ENCODE results near the gene MBNL1. TPM values are rescaled to one million over a fixed set of nuclear protein-coding genes. Genes with fewer than 3 reads are reported as not detected.

MBNL1 gene
- polyA plus RNA-seq, 4 donors, result 39.6 to 48.7 (median 40.6) TPM

DNA sequence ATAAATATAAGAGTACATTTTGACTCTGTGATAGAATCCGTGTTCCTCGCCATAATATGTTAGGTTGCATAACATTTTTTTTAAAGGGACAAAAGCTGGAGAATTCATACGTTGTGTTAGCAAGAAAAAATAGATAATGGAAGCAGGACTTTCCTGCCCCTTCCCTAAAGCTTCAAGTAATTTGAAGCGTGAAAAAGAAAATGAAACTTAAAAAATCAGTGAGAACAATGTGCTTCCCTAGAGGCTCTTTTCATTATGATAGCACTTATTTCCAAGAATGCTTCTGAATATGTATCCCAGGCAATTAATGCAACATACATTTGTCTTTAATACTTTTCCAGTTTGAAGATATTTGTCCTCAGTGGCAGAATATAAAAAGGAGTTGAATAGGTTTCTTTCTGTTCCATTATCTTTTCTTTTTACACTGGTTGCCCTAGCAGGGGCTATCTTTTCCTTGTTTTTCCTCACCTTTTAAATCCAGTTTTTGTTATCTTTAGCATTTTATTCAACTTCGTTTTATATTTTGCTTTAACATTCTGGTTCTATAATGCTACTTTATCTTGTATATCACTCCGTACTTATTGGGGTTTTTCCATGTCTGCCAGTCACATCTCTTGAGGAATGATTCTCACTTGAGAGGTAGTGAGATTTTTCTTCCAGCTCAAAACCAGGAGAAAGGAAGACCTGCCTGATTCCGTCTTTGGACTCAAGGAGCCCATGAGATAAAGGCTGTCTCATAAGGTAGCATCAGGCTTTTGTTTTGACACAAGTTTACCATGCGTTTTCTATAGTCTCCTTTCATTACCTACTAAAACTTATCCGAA lies 113.8 kb downstream of the MBNL1 start:
- H3K36me3 ChIP-seq (ENCODE audit: control insufficient read depth in 3 of 3, insufficient read depth in 2 of 3, low read depth in 1 of 3, low read length in 3 of 3), result peaks cover 0 to 6% (median 0%) of the 10 kb centered on the region in 3 donors
- peak overlapping the region in 1 of 3 donors; percentile 45 for H3K27ac ChIP-seq (ENCODE audit: low read depth in 1 of 3, low read length in 2 of 3)
- WGBS, 3 donors, result 27 to 43% (median 31%) methylated on average over 9 of the region's 9 CpGs
- H3K4me1 ChIP-seq (ENCODE audit: control insufficient read depth in 3 of 3, insufficient read depth in 2 of 3, low read depth in 1 of 3, low read length in 2 of 3), result peaks cover 0 to 8% (median 0%) of the 10 kb centered on the region in 3 donors
- no peaks in the 10 kb centered on the region for H3K27me3 ChIP-seq (ENCODE audit: control insufficient read depth in 3 of 3, insufficient read depth in 3 of 3, low read length in 3 of 3)
- H3K9me3 ChIP-seq (ENCODE audit: control insufficient read depth in 2 of 2, insufficient read depth in 1 of 2, low read depth in 1 of 2, low read length in 1 of 2), result no peaks in the 10 kb centered on the region
- FAIRE-seq, result no peak
- DNase-seq, result peak in 1 of 2 donors; percentile 29
- H3K4me3 ChIP-seq (ENCODE audit: low read depth in 1 of 3, low read length in 3 of 3), result peak overlapping the region in 1 of 3 donors; percentile 7

GRCh38 chr3:152383136-152383606 lies 114.4 kb downstream of the MBNL1 start:
- H3K9me3 ChIP-seq (ENCODE audit: control insufficient read depth in 2 of 2, insufficient read depth in 1 of 2, low read depth in 1 of 2, low read length in 1 of 2), result no peaks in the 10 kb centered on the region
- 67 to 74% (median 68%) methylated on average over 1 of the region's 1 CpG for WGBS, 3 donors
- H3K27ac ChIP-seq (ENCODE audit: low read depth in 1 of 3, low read length in 2 of 3), result peak overlapping the region in 1 of 3 donors; percentile 45
- peaks cover 0 to 3% (median 0%) of the 10 kb centered on the region in 3 donors for H3K36me3 ChIP-seq (ENCODE audit: control insufficient read depth in 3 of 3, insufficient read depth in 2 of 3, low read depth in 1 of 3, low read length in 3 of 3)
- no peak overlapping the region for H3K4me3 ChIP-seq (ENCODE audit: low read depth in 1 of 3, low read length in 3 of 3)
- peaks cover 0 to 8% (median 0%) of the 10 kb centered on the region in 3 donors for H3K4me1 ChIP-seq (ENCODE audit: control insufficient read depth in 3 of 3, insufficient read depth in 2 of 3, low read depth in 1 of 3, low read length in 2 of 3)
- FAIRE-seq (no peak), DNase-seq (no peak)
- no peaks in the 10 kb centered on the region for H3K27me3 ChIP-seq (ENCODE audit: control insufficient read depth in 3 of 3, insufficient read depth in 3 of 3, low read length in 3 of 3)

- H3K27me3 ChIP-seq (ENCODE audit: control insufficient read depth in 3 of 3, insufficient read depth in 3 of 3, low read length in 3 of 3), result no peaks in the 10 kb centered on the region
- DNase-seq (no peak), FAIRE-seq (no peak)
- no peak overlapping the region for H3K4me3 ChIP-seq (ENCODE audit: low read depth in 1 of 3, low read length in 3 of 3)
- peaks cover 0 to 8% (median 0%) of the 10 kb centered on the region in 3 donors for H3K4me1 ChIP-seq (ENCODE audit: control insufficient read depth in 3 of 3, insufficient read depth in 2 of 3, low read depth in 1 of 3, low read length in 2 of 3)
- no peaks in the 10 kb centered on the region for H3K36me3 ChIP-seq (ENCODE audit: control insufficient read depth in 3 of 3, insufficient read depth in 2 of 3, low read depth in 1 of 3, low read length in 3 of 3)
- no peaks in the 10 kb centered on the region for H3K9me3 ChIP-seq (ENCODE audit: control insufficient read depth in 2 of 2, insufficient read depth in 1 of 2, low read depth in 1 of 2, low read length in 1 of 2)
- no peak overlapping the region for H3K27ac ChIP-seq (ENCODE audit: low read depth in 1 of 3, low read length in 2 of 3)
Measured at GRCh38 chr3:152384412-152384811, 115.7 kb downstream of the MBNL1 start.

DNA sequence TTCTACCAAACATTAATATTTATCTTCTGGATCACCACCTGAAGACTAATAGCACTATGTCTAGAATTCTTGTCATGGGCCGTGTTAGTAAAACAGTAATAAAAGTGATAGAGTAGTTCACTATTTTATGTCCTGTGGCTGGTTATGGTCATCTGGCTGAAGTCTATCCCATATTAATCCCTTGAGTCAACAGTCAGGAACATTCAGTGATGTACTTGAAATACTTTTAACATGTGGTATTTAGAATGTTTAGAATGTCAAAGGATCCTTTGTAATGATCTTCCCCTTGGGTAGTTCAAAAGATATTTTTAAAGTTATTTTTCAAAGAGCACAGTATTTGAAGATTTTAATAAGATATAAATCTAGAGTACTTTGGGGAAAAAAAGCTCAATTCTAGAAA lies 117.0 kb downstream of the MBNL1 start:
- Histone ChIP-seq H3K4me1 (ENCODE audit: control insufficient read depth in 3 of 3, insufficient read depth in 2 of 3, low read depth in 1 of 3, low read length in 2 of 3) (peaks cover 0 to 8% (median 0%) of the 10 kb centered on the region in 3 donors), H3K27me3 (ENCODE audit: control insufficient read depth in 3 of 3, insufficient read depth in 3 of 3, low read length in 3 of 3) (no peaks in the 10 kb centered on the region), H3K9me3 (ENCODE audit: control insufficient read depth in 2 of 2, insufficient read depth in 1 of 2, low read depth in 1 of 2, low read length in 1 of 2) (no peaks in the 10 kb centered on the region), H3K27ac (ENCODE audit: low read depth in 1 of 3, low read length in 2 of 3) (no peak overlapping the region), H3K36me3 (ENCODE audit: control insufficient read depth in 3 of 3, insufficient read depth in 2 of 3, low read depth in 1 of 3, low read length in 3 of 3) (no peaks in the 10 kb centered on the region), H3K4me3 (ENCODE audit: low read depth in 1 of 3, low read length in 3 of 3) (no peak overlapping the region)
- 61 to 82% (median 81%) methylated on average over 1 of the region's 1 CpG for WGBS, 3 donors
- DNase-seq (no peak), FAIRE-seq (no peak)

DNA sequence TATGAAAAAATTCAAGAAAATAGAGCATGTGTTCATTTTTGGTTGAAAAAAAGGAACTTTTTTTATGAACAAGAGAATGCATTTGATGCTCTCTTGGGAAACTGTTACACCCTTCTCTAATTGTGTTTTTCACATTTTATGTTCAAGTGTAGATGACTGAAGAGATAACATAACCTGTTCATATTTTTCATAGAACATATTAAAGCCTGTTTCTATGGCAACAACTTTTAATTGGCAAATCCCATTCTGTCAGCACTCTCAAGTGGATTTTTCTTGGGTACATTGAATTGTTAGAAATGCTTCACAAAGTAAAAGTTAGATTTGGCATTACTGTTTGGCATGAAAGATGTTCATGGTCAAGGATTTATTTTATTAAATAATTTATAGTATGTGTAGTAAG lies 117.5 kb downstream of the MBNL1 start:
- H3K4me1 ChIP-seq (ENCODE audit: control insufficient read depth in 3 of 3, insufficient read depth in 2 of 3, low read depth in 1 of 3, low read length in 2 of 3), result peaks cover 0 to 8% (median 0%) of the 10 kb centered on the region in 3 donors
- H3K4me3 ChIP-seq (ENCODE audit: low read depth in 1 of 3, low read length in 3 of 3), result no peak overlapping the region
- H3K27me3 ChIP-seq (ENCODE audit: control insufficient read depth in 3 of 3, insufficient read depth in 3 of 3, low read length in 3 of 3), result no peaks in the 10 kb centered on the region
- H3K27ac ChIP-seq (ENCODE audit: low read depth in 1 of 3, low read length in 2 of 3), result no peak overlapping the region
- no peak for FAIRE-seq
- no peaks in the 10 kb centered on the region for H3K36me3 ChIP-seq (ENCODE audit: control insufficient read depth in 3 of 3, insufficient read depth in 2 of 3, low read depth in 1 of 3, low read length in 3 of 3)
- DNase-seq, result no peak
- no peaks in the 10 kb centered on the region for H3K9me3 ChIP-seq (ENCODE audit: control insufficient read depth in 2 of 2, insufficient read depth in 1 of 2, low read depth in 1 of 2, low read length in 1 of 2)

GRCh38 chr3:152388631-152389030 lies 119.9 kb downstream of the MBNL1 start:
- Histone ChIP-seq H3K27ac (ENCODE audit: low read depth in 1 of 3, low read length in 2 of 3) (no peak overlapping the region), H3K9me3 (ENCODE audit: control insufficient read depth in 2 of 2, insufficient read depth in 1 of 2, low read depth in 1 of 2, low read length in 1 of 2) (no peaks in the 10 kb centered on the region), H3K4me3 (ENCODE audit: low read depth in 1 of 3, low read length in 3 of 3) (no peak overlapping the region), H3K4me1 (ENCODE audit: control insufficient read depth in 3 of 3, insufficient read depth in 2 of 3, low read depth in 1 of 3, low read length in 2 of 3) (peaks cover 0 to 5% (median 0%) of the 10 kb centered on the region in 3 donors), H3K36me3 (ENCODE audit: control insufficient read depth in 3 of 3, insufficient read depth in 2 of 3, low read depth in 1 of 3, low read length in 3 of 3) (no peaks in the 10 kb centered on the region), H3K27me3 (ENCODE audit: control insufficient read depth in 3 of 3, insufficient read depth in 3 of 3, low read length in 3 of 3) (no peaks in the 10 kb centered on the region)
- FAIRE-seq, result no peak
- 47 to 71% (median 51%) methylated on average over 1 of the region's 1 CpG for WGBS, 3 donors
- no peak for DNase-seq

DNA sequence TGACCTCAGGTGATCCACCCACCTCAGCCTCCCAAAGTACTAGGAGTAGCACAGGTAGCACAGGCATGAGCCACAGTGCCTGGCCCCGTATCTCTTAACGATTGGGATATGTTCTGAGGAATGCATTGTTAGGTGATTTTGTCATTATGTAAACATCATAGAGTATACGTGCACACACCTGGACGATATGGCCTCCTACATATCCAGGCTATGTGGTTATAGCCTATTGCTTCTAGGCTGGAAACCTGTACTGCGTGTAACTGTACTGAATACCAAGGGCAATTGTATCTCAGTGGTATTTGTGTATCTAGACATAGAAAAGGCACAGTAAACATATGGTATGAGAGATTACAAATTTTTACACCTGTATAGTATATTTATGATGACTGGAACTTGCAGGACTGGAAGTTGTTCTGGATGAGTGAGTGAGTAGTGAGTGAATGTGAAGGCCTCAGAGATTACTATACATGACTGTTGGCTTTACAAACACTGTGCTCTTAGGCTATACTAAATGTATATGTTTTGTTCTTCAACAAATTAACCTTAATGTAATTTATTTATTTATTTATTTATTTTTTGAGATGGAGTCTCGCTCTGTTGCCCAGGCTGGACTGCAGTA lies 120.7 kb downstream of the MBNL1 start:
- no peak overlapping the region for H3K4me3 ChIP-seq (ENCODE audit: low read depth in 1 of 3, low read length in 3 of 3)
- H3K27me3 ChIP-seq (ENCODE audit: control insufficient read depth in 3 of 3, insufficient read depth in 3 of 3, low read length in 3 of 3), result no peaks in the 10 kb centered on the region
- H3K4me1 ChIP-seq (ENCODE audit: control insufficient read depth in 3 of 3, insufficient read depth in 2 of 3, low read depth in 1 of 3, low read length in 2 of 3), result peaks cover 0 to 4% (median 0%) of the 10 kb centered on the region in 3 donors
- DNase-seq, result no peak
- H3K27ac ChIP-seq (ENCODE audit: low read depth in 1 of 3, low read length in 2 of 3), result no peak overlapping the region
- no peak for FAIRE-seq
- whole genome bisulfite sequencing, 3 donors, result 70 to 82% (median 82%) methylated on average over 6 of the region's 6 CpGs
- peaks cover 0 to 2% (median 0%) of the 10 kb centered on the region in 3 donors for H3K36me3 ChIP-seq (ENCODE audit: control insufficient read depth in 3 of 3, insufficient read depth in 2 of 3, low read depth in 1 of 3, low read length in 3 of 3)
- H3K9me3 ChIP-seq (ENCODE audit: control insufficient read depth in 2 of 2, insufficient read depth in 1 of 2, low read depth in 1 of 2, low read length in 1 of 2), result no peaks in the 10 kb centered on the region

- no peak overlapping the region for H3K27ac ChIP-seq (ENCODE audit: low read depth in 1 of 3, low read length in 2 of 3)
- no peak for DNase-seq
- H3K4me3 ChIP-seq (ENCODE audit: low read depth in 1 of 3, low read length in 3 of 3), result no peak overlapping the region
- no peaks in the 10 kb centered on the region for H3K27me3 ChIP-seq (ENCODE audit: control insufficient read depth in 3 of 3, insufficient read depth in 3 of 3, low read length in 3 of 3)
- H3K4me1 ChIP-seq (ENCODE audit: control insufficient read depth in 3 of 3, insufficient read depth in 2 of 3, low read depth in 1 of 3, low read length in 2 of 3), result peaks cover 0 to 3% (median 0%) of the 10 kb centered on the region in 3 donors
- no peaks in the 10 kb centered on the region for H3K9me3 ChIP-seq (ENCODE audit: control insufficient read depth in 2 of 2, insufficient read depth in 1 of 2, low read depth in 1 of 2, low read length in 1 of 2)
- H3K36me3 ChIP-seq (ENCODE audit: control insufficient read depth in 3 of 3, insufficient read depth in 2 of 3, low read depth in 1 of 3, low read length in 3 of 3), result peaks cover 0 to 3% (median under 1%) of the 10 kb centered on the region in 3 donors
- no peak for FAIRE-seq
- WGBS, 3 donors, result 75 to 87% (median 80%) methylated on average over 2 of the region's 2 CpGs
Measured at GRCh38 chr3:152390647-152391046, 121.9 kb downstream of the MBNL1 start.
